PC-3 (cell line): Measurements from ENCODE around the gene ARV1.

Experiments used
- EZH2 ChIP-seq: fragments of 300-600 bp; sonication (generic); IDR thresholded peaks from one replicate; pipeline ENCODE4 v1.6.1; 2017; ENCODE audit warnings: antibody characterized with exemption, mild to moderate bottlenecking, low read length; ENCODE audit not compliant: unreplicated experiment
- EZH2phosphoT487 ChIP-seq: fragments of 300-600 bp; sonication (generic); IDR thresholded peaks from 2 replicates; pipeline ENCODE4 v1.6.1; 2018; ENCODE audit warnings: mild to moderate bottlenecking, antibody characterized with exemption, low read length, borderline replicate concordance
- TF ChIP-seq, protein P1 (sequence below): fragments of 300-600 bp; sonication (generic); conservative IDR thresholded peaks from 2 replicates; pipeline ENCODE4 v1.5.1; 2017; ENCODE audit warnings: antibody characterized with exemption, low read depth, mild to moderate bottlenecking, low read length

DNA sequence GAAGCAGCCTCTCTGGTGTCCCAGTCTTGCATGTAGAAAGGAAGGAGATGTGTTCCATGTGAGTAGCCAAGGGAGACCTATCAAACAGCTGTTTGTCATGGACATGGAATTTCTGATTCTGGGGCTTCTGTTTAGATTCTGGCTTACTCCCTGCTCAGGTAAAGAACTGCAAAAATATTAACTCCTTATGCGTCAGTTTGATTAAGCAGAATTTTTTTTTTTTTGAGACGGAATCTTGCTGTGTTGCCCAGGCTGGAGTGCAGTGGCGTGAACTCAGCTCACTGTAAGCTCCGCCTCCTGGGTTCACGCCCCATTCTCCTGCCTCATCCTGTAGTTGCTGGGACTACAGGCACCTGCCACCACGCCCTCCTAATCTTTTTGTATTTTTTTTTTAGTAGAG, 6.8 kb downstream of the ARV1 start:
- TF ChIP-seq, protein P1, sequence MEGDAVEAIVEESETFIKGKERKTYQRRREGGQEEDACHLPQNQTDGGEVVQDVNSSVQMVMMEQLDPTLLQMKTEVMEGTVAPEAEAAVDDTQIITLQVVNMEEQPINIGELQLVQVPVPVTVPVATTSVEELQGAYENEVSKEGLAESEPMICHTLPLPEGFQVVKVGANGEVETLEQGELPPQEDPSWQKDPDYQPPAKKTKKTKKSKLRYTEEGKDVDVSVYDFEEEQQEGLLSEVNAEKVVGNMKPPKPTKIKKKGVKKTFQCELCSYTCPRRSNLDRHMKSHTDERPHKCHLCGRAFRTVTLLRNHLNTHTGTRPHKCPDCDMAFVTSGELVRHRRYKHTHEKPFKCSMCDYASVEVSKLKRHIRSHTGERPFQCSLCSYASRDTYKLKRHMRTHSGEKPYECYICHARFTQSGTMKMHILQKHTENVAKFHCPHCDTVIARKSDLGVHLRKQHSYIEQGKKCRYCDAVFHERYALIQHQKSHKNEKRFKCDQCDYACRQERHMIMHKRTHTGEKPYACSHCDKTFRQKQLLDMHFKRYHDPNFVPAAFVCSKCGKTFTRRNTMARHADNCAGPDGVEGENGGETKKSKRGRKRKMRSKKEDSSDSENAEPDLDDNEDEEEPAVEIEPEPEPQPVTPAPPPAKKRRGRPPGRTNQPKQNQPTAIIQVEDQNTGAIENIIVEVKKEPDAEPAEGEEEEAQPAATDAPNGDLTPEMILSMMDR, result no peak
- no peak for TF ChIP-seq EZH2phosphoT487
- TF ChIP-seq EZH2, result no peak
